Renal cortex interstitium (tissue), 11 donors: ENCODE results near the gene SLC39A5. TPM values are rescaled to one million over a fixed set of nuclear protein-coding genes. Genes with fewer than 3 reads are reported as not detected.

Experiments
- DNase-seq, 11 donors: peaks; one replicate each; pipeline ENCODE4 v3.0.0-alpha.2; 2013; ENCODE audit warnings: low read depth in 9 of 11, low spot score in 4 of 11; ENCODE audit errors: extremely low read depth in 1 of 11
- polyA plus RNA-seq, 3 donors: library from polyadenylated mRNA; unstranded; fragments of 120-200 nt; gene quantifications; one replicate each; pipeline ENCODE4 v1.2.1, GENCODE V29; 2013; ENCODE audit not compliant: insufficient read length in 3 of 3

Gene SLC39A5
- polyA plus RNA-seq, 3 donors, result 50.6 to 79.4 (median 62.5) TPM

DNA sequence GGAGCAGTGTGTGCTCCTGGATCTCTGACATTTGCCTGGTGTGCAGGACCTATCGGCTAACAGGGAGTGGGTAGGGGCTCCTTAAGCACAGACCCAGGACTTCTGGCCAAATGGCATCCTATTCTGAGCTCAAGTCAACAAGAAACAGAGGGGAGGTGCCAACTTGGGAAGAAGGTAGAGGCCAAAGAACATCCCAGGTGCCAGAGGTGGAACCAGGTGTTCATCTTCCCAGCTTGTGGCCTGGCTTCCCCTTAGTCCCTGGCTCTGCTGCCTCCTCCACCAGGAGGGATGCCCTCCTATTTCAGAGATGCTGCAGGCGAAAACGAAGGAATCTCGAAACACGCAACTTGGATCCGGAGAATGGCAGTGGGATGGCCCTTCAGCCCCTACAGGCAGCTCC, 6.2 kb downstream of the SLC39A5 start:
- DNase-seq, result no peak

DNA sequence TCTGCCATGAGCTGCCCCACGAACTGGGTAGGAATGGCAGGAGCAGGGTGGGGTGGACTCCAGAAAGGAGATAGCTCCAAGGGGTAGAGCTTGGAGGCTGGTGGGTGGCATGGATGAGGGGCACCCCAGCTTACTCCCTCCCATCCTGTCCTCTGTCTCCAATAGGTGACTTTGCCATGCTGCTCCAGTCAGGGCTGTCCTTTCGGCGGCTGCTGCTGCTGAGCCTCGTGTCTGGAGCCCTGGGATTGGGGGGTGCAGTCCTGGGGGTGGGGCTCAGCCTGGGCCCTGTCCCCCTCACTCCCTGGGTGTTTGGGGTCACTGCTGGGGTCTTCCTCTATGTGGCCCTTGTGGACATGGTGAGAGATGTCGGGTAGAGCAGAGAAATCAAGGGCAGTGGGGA, 7.1 kb downstream of the SLC39A5 start:
- DNase-seq, result no peak

DNA sequence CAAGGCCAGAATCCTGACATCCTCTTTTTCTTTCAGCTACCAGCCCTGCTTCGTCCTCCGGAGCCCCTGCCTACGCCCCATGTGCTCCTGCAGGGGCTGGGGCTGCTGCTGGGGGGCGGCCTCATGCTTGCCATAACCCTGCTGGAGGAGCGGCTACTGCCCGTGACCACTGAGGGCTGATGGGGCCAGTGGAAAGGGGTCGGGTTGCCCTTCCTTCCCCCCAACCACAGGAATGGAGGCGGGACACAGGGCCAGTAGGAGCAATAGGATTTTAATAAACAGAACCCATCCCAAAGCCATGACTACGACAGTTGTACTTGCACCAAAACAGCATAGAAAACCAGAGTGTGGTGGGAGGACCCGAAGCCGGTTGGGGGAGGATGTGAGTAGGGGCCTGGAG, 7.7 kb downstream of the SLC39A5 start:
- DNase-seq, result no peak

DNA sequence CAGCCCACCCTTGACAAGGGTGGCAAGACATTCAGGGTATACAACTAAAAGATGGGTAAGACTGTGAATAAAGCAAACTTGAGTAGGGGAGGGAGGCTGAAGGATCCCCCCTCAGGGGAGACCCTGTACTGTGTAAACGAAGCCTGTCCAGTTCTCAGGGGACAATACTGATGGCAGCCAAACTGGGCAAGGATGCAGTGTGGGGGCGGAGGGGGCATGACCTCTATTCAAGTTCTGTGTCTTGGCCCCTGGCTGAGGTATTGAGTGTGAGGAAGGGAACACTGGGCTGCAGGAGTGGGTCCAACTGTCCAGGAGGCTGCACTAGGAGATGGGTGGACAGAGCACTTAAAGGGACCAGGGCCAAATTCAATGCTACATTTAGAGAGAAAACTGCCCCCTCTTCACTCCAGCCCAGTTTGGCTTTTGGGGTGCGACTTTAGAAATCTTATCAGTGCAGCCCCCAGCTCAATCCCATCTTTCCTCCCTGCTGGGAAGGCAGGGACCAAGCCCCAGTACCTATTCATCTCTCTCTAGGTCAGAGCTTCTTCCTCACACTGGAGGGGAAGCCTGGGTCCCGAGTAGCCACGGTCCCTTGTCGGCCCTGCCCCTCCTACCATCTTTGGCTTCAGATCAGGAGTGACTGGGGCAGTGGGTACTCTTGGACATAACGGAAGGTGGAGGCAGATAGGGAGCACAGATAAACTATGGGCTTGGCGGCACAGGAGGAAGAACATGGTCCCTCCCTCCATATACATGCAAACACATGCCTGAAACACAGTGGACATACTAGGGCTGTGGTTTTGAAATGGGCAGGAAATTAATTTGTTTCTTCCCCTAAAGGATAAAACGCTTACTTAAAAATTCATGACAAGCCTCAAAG, 11.8 kb downstream of the SLC39A5 start:
- no peak for DNase-seq

DNA sequence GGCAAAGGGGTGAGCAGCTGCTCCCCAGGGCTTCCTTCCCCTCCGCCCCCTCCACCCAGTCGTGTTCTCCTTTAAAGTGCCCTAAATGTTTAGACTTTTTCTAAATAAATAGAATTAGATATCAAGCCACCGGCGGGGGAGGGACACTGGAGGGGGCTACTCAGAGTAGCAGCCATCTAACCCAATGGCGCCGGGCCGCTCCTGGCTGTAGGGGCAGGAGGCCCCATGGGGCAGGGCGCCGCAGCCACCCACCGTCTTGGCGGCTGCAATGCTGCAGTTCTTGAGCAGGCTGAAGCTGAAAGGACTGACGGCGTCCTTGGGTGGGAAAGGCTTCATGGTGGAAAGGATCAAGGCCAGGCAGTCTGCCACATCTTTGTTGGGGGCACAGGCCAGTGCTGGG, 13.1 kb downstream of the SLC39A5 start:
- DNase-seq, result no peak

DNA sequence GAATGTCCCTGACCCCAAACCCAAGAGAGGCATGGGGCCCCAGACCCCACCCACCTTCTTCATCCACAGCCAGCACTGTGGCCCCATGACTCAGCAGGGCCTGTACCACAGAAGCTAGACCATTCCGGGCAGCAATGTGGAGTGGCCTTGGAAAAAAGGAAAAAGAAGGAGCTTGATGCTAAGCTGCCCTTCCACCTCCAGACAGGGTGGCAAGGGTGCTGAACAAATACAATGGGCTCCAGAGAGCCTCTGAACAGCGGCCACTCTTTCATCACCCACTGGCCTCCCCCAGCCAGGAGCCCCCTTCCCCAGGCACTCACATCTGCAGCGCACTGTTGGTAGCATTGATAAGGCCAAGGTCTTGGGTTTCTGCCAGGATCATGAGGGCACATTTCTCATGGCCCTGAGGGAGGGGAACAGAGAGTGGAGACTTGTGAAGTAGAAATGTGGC, 13.9 kb downstream of the SLC39A5 start:
- no peak for DNase-seq

DNA sequence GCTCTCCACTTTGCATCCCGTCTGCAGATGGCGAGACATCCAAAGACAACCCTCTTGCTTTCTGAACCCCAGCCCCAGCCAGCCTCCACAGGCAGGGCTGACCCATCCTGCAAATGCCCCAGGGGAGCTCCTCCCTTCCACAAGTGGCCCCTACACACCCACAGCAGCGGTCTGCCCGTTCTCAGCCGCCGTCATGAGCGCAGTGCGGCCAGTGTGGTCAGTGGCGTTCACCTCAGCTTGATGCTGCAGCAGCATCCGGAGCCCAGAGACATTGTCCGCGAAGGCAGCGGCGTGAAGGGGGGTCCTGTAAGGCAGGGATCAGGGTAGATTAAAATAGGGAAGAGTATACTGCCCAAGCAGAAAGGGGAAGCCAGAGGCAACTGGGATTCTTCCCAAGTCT, 14.6 kb downstream of the SLC39A5 start:
- no peak for DNase-seq

DNA sequence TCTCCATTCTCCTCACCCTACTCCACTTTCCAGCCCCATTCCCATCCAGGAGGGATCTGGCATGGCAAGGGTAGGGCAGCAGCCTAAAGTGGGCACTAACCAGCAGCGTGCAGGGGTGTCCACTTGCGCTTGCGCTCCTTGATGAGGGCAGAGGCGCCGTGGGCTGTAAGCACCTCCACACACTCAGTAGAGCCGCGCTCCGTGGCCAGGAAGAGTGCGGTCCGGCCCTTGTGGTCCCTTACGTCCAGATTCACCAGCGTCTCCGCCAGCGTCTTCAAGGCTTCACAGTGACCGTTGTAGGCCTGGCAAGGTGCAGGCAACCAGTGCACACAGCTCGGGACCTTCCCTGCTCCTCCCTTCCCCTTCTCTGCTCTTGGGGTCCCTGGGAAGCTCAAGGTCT, 18.1 kb downstream of the SLC39A5 start:
- DNase-seq, result no peak

DNA sequence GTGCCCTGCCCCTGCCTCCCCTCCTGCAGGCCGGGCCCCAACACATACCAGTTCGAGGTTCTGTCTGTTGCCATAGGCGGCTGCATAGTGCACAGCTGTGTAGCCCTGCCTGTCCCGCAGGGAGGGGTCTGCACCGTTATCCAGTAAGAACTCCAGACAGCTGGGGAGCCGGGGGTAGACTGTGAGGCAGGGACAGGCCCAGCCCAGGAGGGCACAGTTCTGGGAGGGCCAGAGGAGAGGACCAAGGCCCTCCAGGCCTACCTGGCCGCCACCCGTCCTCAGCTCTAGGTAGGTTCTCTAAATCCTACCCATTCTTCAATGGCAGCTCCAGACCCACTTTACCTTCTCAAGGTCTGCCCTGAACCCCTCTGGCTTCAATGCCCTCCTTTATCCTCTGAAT, 18.9 kb downstream of the SLC39A5 start:
- no peak for DNase-seq

DNA sequence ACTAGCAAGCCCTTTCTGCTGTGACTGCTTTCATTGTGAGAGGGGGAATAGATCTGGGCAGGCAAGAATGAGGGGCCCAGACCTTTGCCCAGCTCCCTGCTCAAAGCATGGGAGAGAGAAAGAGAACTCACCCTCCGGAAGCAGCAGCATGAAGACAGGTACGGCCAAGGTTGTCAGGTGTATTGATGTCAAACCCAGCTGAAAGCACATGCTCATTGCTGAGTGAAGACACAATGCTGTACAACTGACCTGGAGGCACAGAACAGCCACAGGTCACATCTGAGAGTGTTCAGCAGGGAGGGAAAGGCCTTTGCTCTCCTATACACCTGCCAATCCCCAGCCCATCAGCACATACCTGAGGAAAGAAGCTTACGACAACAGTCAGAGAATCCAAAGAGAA, 22.8 kb downstream of the SLC39A5 start:
- DNase-seq, result no peak

DNA sequence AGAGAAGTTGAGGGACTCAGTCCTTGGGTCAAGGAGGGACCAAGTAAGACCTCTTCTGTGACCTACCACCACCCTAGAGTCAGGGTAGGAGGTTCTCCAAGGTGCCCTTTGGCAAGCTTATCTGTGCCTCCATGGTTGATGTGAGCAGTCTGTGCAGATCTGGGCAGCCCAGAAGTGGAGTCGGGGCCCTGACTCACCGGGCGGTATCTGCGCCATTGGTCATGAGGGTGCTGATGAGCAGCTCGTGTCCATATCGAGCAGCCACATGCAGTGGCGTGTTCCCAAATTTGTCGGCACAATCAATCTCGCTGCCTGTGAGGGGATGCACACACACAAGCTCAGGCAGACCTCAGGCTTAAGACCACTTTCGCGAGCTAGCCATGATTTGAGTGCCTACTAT, 23.2 kb downstream of the SLC39A5 start:
- DNase-seq, result no peak

DNA sequence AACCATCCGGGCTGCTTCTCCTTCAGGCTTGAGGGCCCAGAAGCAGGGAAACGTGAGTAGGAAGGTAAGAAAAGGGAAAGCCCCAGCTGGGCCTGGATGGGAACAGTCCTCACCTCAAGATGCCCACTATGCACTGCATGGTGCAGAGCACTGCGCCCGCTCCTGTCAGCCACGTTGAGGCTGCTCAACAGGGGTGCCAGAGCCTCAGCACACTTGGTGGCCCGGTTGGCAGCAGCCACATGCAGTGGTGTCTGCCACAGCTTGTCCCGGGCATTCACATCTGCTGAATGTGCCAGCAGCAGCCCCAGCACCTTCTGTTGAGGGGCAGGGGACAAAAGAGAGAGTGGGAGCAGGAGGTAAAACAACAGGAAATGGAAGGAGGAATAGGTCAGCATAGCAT, 25.8 kb downstream of the SLC39A5 start:
- DNase-seq, result no peak

DNA sequence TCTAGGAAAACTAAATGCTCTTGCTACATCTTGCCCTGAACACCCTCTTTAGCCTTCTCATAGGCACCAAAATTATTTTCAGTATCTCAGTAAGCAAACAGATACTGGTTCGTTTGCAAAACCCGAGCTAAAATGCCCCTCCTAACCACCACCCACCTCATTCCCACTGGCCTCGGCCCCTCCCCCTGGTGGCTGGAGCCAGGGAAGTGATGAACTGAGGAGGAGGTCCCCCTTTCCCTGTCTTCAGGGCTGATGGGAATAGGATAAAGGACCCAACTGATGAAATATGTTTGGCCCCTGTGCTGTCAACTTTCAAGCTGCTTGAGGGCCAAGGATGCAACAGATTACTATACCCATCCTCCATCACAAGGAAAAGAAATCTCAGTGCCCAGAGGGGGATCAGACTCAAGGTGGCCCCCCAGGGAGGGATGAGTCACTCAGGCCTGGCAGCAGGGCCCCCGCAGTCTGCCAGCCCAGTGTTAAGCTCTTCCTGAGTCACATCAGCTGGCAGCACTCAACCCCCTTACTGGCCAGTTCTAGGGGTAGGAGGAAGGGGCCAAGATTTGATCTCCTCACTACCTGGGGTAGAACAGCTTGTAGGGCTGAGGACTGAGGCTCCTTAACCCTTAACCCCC, 26.6 kb downstream of the SLC39A5 start:
- no peak for DNase-seq

DNA sequence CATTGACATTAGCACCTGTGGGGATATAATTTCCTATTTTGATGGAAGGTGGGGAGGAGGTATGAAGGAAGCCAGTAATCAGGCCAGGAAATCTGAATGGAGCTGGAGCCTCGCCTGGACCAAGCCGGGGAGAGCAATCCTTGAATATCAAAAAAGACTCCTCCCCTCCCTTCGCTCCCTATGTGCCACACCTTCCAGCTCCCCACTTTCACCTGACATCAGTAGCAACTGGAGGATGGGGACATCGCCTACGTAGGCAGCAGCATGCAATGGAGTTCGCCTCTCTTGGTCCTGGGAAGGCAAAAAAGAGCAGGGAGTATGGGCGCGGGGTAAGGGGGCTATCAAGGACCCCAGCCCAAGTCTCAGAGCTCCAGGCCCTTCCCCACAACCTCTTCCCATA, 27.2 kb downstream of the SLC39A5 start:
- DNase-seq, result no peak

DNA sequence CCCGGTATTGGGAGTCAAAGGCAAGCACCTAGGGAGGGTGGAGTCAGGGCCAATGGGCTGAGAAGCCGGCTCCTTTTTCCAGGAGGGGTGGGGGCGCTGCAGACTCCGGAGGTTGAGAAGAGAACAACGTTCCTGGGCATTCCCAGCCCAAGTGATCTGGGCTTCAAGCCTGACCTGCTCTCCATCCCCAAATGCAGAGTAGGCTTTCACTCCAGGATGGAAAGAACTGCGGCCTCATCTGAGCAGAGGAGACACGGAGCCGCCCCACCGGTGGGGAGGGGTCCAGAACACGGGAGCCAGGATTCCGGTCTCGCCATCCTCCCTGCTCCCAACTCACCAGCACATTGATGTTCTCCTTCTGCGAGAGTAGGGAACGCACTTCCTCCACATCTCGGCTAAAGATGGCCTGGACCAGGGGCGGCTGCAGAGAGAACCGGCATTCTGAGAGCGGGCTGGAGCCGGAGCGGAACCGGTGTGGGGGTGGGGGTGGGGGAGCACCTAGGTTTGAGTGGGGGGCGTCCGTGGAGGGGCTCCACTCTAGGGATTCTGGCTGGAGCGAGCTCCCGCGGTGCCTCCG, 27.7 kb downstream of the SLC39A5 start:
- DNase-seq, result peak in 1 of 11 donors; percentile 30

DNA sequence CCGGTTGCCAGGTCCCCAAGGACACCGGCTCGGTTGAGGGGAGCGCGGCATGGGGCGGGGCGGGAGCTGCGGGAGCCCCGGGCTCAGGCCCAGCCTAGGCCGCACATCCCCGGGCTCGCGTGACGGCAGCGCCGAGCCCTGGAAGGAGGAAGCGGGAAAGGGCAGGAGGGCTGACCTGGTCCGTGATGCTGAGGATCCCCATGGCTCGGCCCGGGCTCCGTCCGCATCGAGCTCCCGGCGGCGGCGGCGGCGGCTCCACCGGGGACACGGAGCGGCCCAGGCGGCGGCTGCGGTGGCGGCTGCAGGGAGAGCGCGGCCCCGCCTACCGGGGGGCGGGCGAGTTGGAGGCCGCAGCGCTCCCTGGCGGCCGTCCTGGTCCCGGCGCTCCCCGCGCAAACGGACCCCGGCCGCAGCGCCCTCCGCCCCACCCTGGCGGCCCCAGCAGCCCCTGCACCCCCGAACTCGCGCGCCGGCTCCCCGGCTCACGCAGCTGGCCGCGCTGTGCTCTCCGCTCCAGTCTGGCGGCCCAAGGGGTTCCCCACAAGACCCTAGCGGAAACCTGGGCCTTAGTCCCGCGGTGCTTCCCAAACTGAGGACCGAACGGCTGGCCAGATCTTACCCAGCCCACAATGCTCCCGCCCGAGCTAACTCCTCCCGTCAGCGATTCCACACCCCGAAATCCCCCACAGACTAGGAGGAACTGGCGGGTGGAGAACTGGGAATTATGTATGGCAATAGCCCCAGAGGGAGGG, 28.4 kb downstream of the SLC39A5 start, which contains the start of gene ANKRD52:
Gene ANKRD52, minus strand, starts transcription at position 317 of the 752 bp plus-strand sequence. Its CDS starts 115 bp downstream, at position 202.
- DNase-seq, result peak in 10 of 11 donors; percentile 58 to 85 (median 72)

DNA sequence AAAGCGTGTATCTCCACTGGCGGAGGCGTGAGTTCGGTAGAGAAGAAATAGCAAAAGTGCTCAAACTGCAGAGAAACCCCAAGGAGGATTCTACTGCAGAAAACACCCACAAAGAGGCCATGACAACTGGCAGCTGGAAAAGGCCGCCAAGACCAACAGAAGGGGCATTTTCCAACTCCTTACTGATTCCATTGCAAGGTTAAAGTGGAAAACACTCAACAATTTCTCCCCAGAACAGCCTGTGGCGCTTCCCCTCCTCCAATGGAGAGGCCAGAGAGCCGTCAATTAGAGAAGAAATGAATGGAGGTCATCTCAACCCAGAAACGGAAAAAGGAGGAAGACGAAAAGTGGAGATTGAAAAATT, 29.0 kb downstream of the SLC39A5 start:
- no peak for DNase-seq

DNA sequence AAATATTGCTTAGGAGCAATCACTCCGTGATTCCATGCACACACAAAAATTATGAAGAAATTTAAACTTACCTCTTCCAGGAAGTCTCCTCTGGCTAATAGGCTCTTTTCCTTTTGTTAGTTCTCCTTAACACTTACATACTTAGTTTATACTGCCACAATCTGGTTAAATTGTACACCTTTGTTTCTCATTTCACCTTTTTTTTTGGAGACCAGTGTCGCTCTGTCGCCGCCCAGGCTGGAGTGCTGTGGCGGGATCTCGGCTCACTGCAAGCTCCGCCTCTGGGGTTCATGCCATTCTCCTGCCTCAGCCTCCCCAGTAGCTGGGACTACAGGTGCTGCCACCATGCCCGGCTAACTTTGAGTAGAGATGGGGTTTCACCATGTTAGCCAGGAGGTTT, 30.5 kb downstream of the SLC39A5 start:
- no peak for DNase-seq

DNA sequence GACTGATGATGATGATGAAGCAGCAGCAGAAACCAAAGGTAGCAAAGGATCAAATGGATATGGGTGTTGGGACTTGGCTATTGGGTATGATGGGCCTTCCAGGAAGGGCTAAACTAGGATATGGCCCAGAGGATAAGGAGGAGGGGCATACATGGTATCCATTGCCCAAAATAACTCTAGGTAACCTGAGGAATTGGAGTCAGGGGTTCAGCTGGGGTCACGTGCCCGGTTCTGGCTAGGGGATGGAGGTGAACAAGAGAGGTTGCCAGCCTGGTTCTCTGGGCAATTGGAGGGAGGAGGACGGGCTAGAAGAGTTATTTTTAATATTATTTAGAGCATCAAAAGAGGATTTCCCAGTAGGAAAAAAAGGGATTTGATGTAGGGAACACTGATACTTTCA, 31.1 kb downstream of the SLC39A5 start:
- DNase-seq, result no peak
